ENCODE data around the gene HOGA1. TPM values are rescaled to one million over a fixed set of nuclear protein-coding genes. Genes with fewer than 3 reads are reported as not detected.

HOGA1 gene
- total RNA-seq, 1 donor = 1.4 TPM

- Histone ChIP-seq H3K4me3 (ENCODE audit: insufficient read depth, low read length) (no peak overlapping the region), H3K4me1 (ENCODE audit: insufficient read depth, low read length) (peaks cover 24% of the 10 kb centered on the region), H3K27ac (ENCODE audit: low read depth, low read length) (no peak overlapping the region), H3K36me3 (ENCODE audit: insufficient read depth, low read length) (no peaks in the 10 kb centered on the region), H3K79me2 (ENCODE audit: insufficient read depth, low read length) (no peaks in the 10 kb centered on the region), H4K20me1 (ENCODE audit: insufficient read depth, low read length) (peaks cover 3% of the 10 kb centered on the region), H3K9me3 (ENCODE audit: low read depth, low read length) (no peaks in the 10 kb centered on the region), H3K27me3 (ENCODE audit: insufficient read depth, low read length) (no peaks in the 10 kb centered on the region), H2AFZ (ENCODE audit: low read length) (no peak overlapping the region), H3K4me2 (ENCODE audit: insufficient read depth, low read length) (no peak overlapping the region)
- DNase-seq (ENCODE audit: insufficient read length, low spot score, missing footprints) = no peak
- no peak for TF ChIP-seq CTCF (IDR thresholded peaks at IDR 0.05; ENCODE audit: extremely low read depth, low read depth, low read length)
Measured at GRCh38 chr10:97599272-97599619, 15.1 kb downstream of the HOGA1 start.

GRCh38 chr10:97600616-97601015, 16.4 kb downstream of the HOGA1 start:
- Histone ChIP-seq H3K27me3 (ENCODE audit: insufficient read depth, low read length) (no peaks in the 10 kb centered on the region), H3K36me3 (ENCODE audit: insufficient read depth, low read length) (no peaks in the 10 kb centered on the region), H3K27ac (ENCODE audit: low read depth, low read length) (no peak overlapping the region), H3K9me3 (ENCODE audit: low read depth, low read length) (no peaks in the 10 kb centered on the region), H3K4me2 (ENCODE audit: insufficient read depth, low read length) (no peak overlapping the region), H3K4me3 (ENCODE audit: insufficient read depth, low read length) (no peak overlapping the region), H3K79me2 (ENCODE audit: insufficient read depth, low read length) (no peaks in the 10 kb centered on the region), H2AFZ (ENCODE audit: low read length) (no peak overlapping the region), H4K20me1 (ENCODE audit: insufficient read depth, low read length) (peaks cover 3% of the 10 kb centered on the region), H3K4me1 (ENCODE audit: insufficient read depth, low read length) (peaks cover 22% of the 10 kb centered on the region)
- TF ChIP-seq CTCF (IDR thresholded peaks at IDR 0.05; ENCODE audit: extremely low read depth, low read depth, low read length) = no peak
- no peak for DNase-seq (ENCODE audit: insufficient read length, low spot score, missing footprints)

GRCh38 chr10:97601268-97602215, 17.4 kb downstream of the HOGA1 start:
- Histone ChIP-seq H3K79me2 (ENCODE audit: insufficient read depth, low read length) (no peaks in the 10 kb centered on the region), H3K27ac (ENCODE audit: low read depth, low read length) (no peak overlapping the region)
- no peak for DNase-seq (ENCODE audit: insufficient read length, low spot score, missing footprints)

More at GRCh38 chr10:97601268-97602215, 17.4 kb downstream of the HOGA1 start:
- Histone ChIP-seq H2AFZ (ENCODE audit: low read length) (no peak overlapping the region), H3K4me2 (ENCODE audit: insufficient read depth, low read length) (no peak overlapping the region), H3K27me3 (ENCODE audit: insufficient read depth, low read length) (no peaks in the 10 kb centered on the region), H3K36me3 (ENCODE audit: insufficient read depth, low read length) (no peaks in the 10 kb centered on the region), H3K4me3 (ENCODE audit: insufficient read depth, low read length) (no peak overlapping the region), H3K9me3 (ENCODE audit: low read depth, low read length) (no peaks in the 10 kb centered on the region), H3K4me1 (ENCODE audit: insufficient read depth, low read length) (peaks cover 13% of the 10 kb centered on the region), H4K20me1 (ENCODE audit: insufficient read depth, low read length) (no peaks in the 10 kb centered on the region)
- TF ChIP-seq CTCF (IDR thresholded peaks at IDR 0.05; ENCODE audit: extremely low read depth, low read depth, low read length) = no peak

Measured in osteoblast (primary cell).